ENCODE data around the gene SNAI3.

The SNAI3 gene

GRCh38 chr16:88721815-88722755, 35.8 kb upstream of the SNAI3 start:
- TF ChIP-seq CTCF (IDR thresholded peaks at IDR 0.05; ENCODE audit: insufficient read depth, low read depth, low read length, missing control alignments): no peak
- DNase-seq (ENCODE audit: low read depth): no peak
- no peak overlapping the region for H3K4me3 ChIP-seq (ENCODE audit: low read depth, low read length)

- TF ChIP-seq CTCF (IDR thresholded peaks at IDR 0.05; ENCODE audit: insufficient read depth, low read depth, low read length, missing control alignments): no peak
- no peak overlapping the region for H3K4me3 ChIP-seq (ENCODE audit: low read depth, low read length)
- no peak for DNase-seq (ENCODE audit: low read depth)
Observed at GRCh38 chr16:88721236-88721635, 34.9 kb upstream of the SNAI3 start.

- no peak for DNase-seq (ENCODE audit: low read depth)
- no peak for TF ChIP-seq CTCF (IDR thresholded peaks at IDR 0.05; ENCODE audit: insufficient read depth, low read depth, low read length, missing control alignments)
- H3K4me3 ChIP-seq (ENCODE audit: low read depth, low read length): no peak overlapping the region
Observed at GRCh38 chr16:88720396-88720970, 34.2 kb upstream of the SNAI3 start.

GRCh38 chr16:88719933-88720296, 33.6 kb upstream of the SNAI3 start:
- H3K4me3 ChIP-seq (ENCODE audit: low read depth, low read length): no peak overlapping the region
- no peak for DNase-seq (ENCODE audit: low read depth)
- TF ChIP-seq CTCF (IDR thresholded peaks at IDR 0.05; ENCODE audit: insufficient read depth, low read depth, low read length, missing control alignments): no peak

- H3K4me3 ChIP-seq (ENCODE audit: low read depth, low read length): no peak overlapping the region
- no peak for DNase-seq (ENCODE audit: low read depth)
- no peak for TF ChIP-seq CTCF (IDR thresholded peaks at IDR 0.05; ENCODE audit: insufficient read depth, low read depth, low read length, missing control alignments)
Observed at GRCh38 chr16:88719267-88719932, 33.1 kb upstream of the SNAI3 start.

- no peak for DNase-seq (ENCODE audit: low read depth)
- no peak for TF ChIP-seq CTCF (IDR thresholded peaks at IDR 0.05; ENCODE audit: insufficient read depth, low read depth, low read length, missing control alignments)
- H3K4me3 ChIP-seq (ENCODE audit: low read depth, low read length): no peak overlapping the region
Observed at GRCh38 chr16:88718178-88718577, 31.9 kb upstream of the SNAI3 start.
